ENCODE measurements around the gene TSPAN18.

GRCh38 chr11:44963136-44963535 is 236.4 kb downstream of the TSPAN18 start:
- no peak for TF ChIP-seq POLR2AphosphoS5 (IDR thresholded peaks at IDR 0.05; ENCODE audit: low read depth, low read length)
- no peak for TF ChIP-seq POLR2A (IDR thresholded peaks at IDR 0.05; ENCODE audit: low read depth, low read length)
